Endothelial cell of coronary artery (primary cell): Measurements from ENCODE around the gene H1-8. TPM values are rescaled to one million over a fixed set of nuclear protein-coding genes. Genes with fewer than 3 reads are reported as not detected.

Source experiments
- total RNA-seq: library from RNA; depleted of rRNA; stranded (reverse); fragments of >200 nt; gene quantifications from 2 replicates; pipeline ENCODE4 v1.2.3, GENCODE V29; 2014

The H1-8 gene
- not detected in 2 replicates for total RNA-seq

GRCh38 chr3:129543156-129543790, at the start of gene H1-8:
Gene H1-8 (plus strand): TSS chr3:129543175. CDS start chr3:129543219, 44 bp downstream.

GRCh38 chr3:129528589-129529100, 14.3 kb upstream of the H1-8 start, which contains the start of gene RHO:
Gene RHO (plus strand): TSS chr3:129528639. CDS start chr3:129528734, 95 bp downstream.

Other genes with a start within 250 kb of the H1-8 start
- under 0.01 TPM in 1 of 2 replicates, not detected in the other for gene EFCAB12, start 114.5 kb upstream of the H1-8 start, total RNA-seq
- 19.8 TPM in 2 replicates for gene MBD4, start 103.2 kb upstream of the H1-8 start, total RNA-seq
- gene IFT122, start 103.0 kb upstream of the H1-8 start, total RNA-seq: 16.8 and 22.0 TPM in 2 replicates
- gene RHO, start 14.5 kb upstream of the H1-8 start, total RNA-seq: not detected in 2 replicates
- 362 and 468 TPM in 2 replicates for gene PLXND1, start 63.5 kb downstream of the H1-8 start, total RNA-seq